Measurements from ENCODE around the gene PCCA. TPM values are rescaled to one million over a fixed set of nuclear protein-coding genes. Genes with fewer than 3 reads are reported as not detected.
"Not testable (repeated sequence)": the region's sequence is repeated elsewhere in the genome, so short reads cannot be mapped to it uniquely, and the experiment has no call there.

The PCCA gene
- total and polyA plus RNA-seq, 2 experiments from 2014 or later, result 41.9 to 46.6 TPM

DNA sequence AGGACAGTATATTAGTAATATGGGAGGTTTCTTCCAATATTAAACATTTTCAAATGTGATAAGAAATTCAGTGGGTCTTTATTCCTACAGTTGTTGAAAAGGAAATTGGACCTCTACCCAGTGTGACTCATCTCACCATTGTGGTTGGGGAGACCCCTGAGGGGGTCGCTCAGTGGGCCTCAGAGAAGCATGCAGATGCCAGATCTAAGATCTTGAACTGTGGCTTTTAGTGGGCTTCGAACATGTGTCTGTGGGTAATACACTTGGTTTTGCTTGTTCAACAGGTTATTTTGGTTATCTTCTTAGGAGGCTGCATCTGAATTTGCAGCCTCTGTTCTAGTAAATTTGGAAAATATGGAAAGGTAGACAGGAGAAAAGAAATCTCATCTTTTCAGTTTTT is 132.3 kb downstream of the PCCA start (continued):
- TF ChIP-seq, protein P1, sequence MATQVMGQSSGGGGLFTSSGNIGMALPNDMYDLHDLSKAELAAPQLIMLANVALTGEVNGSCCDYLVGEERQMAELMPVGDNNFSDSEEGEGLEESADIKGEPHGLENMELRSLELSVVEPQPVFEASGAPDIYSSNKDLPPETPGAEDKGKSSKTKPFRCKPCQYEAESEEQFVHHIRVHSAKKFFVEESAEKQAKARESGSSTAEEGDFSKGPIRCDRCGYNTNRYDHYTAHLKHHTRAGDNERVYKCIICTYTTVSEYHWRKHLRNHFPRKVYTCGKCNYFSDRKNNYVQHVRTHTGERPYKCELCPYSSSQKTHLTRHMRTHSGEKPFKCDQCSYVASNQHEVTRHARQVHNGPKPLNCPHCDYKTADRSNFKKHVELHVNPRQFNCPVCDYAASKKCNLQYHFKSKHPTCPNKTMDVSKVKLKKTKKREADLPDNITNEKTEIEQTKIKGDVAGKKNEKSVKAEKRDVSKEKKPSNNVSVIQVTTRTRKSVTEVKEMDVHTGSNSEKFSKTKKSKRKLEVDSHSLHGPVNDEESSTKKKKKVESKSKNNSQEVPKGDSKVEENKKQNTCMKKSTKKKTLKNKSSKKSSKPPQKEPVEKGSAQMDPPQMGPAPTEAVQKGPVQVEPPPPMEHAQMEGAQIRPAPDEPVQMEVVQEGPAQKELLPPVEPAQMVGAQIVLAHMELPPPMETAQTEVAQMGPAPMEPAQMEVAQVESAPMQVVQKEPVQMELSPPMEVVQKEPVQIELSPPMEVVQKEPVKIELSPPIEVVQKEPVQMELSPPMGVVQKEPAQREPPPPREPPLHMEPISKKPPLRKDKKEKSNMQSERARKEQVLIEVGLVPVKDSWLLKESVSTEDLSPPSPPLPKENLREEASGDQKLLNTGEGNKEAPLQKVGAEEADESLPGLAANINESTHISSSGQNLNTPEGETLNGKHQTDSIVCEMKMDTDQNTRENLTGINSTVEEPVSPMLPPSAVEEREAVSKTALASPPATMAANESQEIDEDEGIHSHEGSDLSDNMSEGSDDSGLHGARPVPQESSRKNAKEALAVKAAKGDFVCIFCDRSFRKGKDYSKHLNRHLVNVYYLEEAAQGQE (IDR thresholded peaks at IDR 0.05; ENCODE audit: unreplicated experiment), result no peak

DNA sequence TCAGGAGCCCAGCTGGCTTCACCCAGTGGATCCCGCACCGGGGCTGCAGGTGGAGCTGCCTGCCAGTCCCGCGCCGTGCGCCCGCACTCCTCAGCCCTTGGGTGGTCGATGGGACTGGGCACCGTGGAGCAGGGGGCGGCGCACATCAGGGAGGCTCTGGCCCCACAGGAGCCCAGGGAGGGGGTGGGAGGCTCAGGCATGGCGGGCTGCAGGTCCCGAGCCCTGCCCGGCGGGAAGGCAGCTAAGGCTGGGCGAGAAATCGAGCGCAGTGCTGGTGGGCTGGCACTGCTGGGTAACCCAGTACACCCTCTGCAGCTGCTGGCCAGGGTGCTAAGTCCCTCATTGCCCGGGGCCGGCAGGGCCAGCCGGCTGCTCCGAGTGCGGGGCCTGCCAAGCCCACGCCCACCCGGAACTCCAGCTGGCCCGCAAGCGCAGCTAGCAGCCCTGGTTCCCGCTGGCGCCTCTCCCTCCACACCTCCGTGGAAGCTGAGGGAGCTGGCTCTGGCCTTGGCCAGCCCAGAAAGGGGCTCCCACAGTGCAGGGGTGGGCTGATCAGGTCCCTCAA is 135.2 kb downstream of the PCCA start:
- not testable (repeated sequence) for H3K9me3 Mint-ChIP-seq; H3K27ac ChIP-seq (ENCODE audit: low read depth); H3K4me1 ChIP-seq (ENCODE audit: insufficient read depth); H3K4me2 ChIP-seq; H3F3A ChIP-seq (replicated peaks; ENCODE audit: low read depth); H4K20me1 ChIP-seq (replicated peaks; ENCODE audit: insufficient read depth); H3K27me3 Mint-ChIP-seq (ENCODE audit: insufficient read depth, low read depth, poor library complexity); H2AFZ ChIP-seq; H3K27ac Mint-ChIP-seq; H3K4me3 ChIP-seq; H3K9me2 ChIP-seq (ENCODE audit: insufficient read depth); ATAC-seq; DNase-seq (ENCODE audit: low spot score); H3K36me3 ChIP-seq (ENCODE audit: insufficient read depth); H3K27me3 ChIP-seq (ENCODE audit: insufficient read depth); H3K4me3 Mint-ChIP-seq
- H3K79me2 ChIP-seq (replicated peaks; ENCODE audit: insufficient read depth), result peaks cover 36% of the 10 kb centered on the region
- peaks cover 23% of the 10 kb centered on the region for H3K4me1 Mint-ChIP-seq
- peaks cover 11% of the 10 kb centered on the region for H3K36me3 Mint-ChIP-seq (ENCODE audit: low read depth)

DNA sequence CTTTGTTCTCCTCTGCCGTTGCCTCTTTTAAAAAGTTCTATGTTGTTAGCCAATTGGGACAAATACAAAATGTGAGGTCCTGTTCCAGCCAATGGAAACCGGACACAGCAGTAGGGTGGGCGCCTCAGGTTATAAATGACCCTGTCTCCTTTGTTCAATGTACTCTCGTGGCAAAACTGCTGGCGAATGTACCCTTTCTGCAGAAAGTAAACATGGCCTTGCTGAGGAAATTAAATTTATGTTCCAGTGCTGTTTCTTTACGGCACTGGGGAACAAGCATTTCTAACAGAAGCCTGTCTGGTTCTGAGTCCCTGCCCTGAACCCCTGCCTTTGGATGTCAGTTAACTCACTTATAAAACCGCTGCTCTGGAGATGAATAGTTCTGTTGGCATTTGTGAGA is 140.7 kb downstream of the PCCA start:
- DNase-seq (ENCODE audit: low spot score) (no peak), ATAC-seq (no peak)
- H3K4me1 ChIP-seq (ENCODE audit: insufficient read depth), result peaks cover 21% of the 10 kb centered on the region
- H3K36me3 ChIP-seq (ENCODE audit: insufficient read depth), result no peaks in the 10 kb centered on the region
- H3K27ac ChIP-seq (ENCODE audit: low read depth), result no peak overlapping the region
- H3K36me3 Mint-ChIP-seq (ENCODE audit: low read depth), result no peaks in the 10 kb centered on the region
- no peaks in the 10 kb centered on the region for H4K20me1 ChIP-seq (replicated peaks; ENCODE audit: insufficient read depth)
- H3K27ac Mint-ChIP-seq, result no peak overlapping the region
- H3F3A ChIP-seq (replicated peaks; ENCODE audit: low read depth), result no peaks in the 10 kb centered on the region
- 0 out of 2 replicates have a peak overlapping the region, but pooled peaks have one; percentile 19 for H3K4me2 ChIP-seq
- peaks cover 20% of the 10 kb centered on the region for H3K4me1 Mint-ChIP-seq
- H3K4me3 ChIP-seq, result no peak overlapping the region
- H3K27me3 Mint-ChIP-seq (ENCODE audit: insufficient read depth, low read depth, poor library complexity), result no peaks in the 10 kb centered on the region
- no peaks in the 10 kb centered on the region for H3K9me2 ChIP-seq (ENCODE audit: insufficient read depth)
- peaks cover 18% of the 10 kb centered on the region for H3K79me2 ChIP-seq (replicated peaks; ENCODE audit: insufficient read depth)
- H3K4me3 Mint-ChIP-seq, result no peak overlapping the region
- no peak overlapping the region for H2AFZ ChIP-seq
- H3K9me3 Mint-ChIP-seq, result no peaks in the 10 kb centered on the region
- no peaks in the 10 kb centered on the region for H3K27me3 ChIP-seq (ENCODE audit: insufficient read depth)
- no peak for TF ChIP-seq CREB1 (CRISPR knock-in tag; IDR thresholded peaks at IDR 0.05; ENCODE audit: low read depth)
- TF ChIP-seq ZNF114 (CRISPR knock-in tag; IDR thresholded peaks at IDR 0.05), result no peak
- TF ChIP-seq, protein P2, sequence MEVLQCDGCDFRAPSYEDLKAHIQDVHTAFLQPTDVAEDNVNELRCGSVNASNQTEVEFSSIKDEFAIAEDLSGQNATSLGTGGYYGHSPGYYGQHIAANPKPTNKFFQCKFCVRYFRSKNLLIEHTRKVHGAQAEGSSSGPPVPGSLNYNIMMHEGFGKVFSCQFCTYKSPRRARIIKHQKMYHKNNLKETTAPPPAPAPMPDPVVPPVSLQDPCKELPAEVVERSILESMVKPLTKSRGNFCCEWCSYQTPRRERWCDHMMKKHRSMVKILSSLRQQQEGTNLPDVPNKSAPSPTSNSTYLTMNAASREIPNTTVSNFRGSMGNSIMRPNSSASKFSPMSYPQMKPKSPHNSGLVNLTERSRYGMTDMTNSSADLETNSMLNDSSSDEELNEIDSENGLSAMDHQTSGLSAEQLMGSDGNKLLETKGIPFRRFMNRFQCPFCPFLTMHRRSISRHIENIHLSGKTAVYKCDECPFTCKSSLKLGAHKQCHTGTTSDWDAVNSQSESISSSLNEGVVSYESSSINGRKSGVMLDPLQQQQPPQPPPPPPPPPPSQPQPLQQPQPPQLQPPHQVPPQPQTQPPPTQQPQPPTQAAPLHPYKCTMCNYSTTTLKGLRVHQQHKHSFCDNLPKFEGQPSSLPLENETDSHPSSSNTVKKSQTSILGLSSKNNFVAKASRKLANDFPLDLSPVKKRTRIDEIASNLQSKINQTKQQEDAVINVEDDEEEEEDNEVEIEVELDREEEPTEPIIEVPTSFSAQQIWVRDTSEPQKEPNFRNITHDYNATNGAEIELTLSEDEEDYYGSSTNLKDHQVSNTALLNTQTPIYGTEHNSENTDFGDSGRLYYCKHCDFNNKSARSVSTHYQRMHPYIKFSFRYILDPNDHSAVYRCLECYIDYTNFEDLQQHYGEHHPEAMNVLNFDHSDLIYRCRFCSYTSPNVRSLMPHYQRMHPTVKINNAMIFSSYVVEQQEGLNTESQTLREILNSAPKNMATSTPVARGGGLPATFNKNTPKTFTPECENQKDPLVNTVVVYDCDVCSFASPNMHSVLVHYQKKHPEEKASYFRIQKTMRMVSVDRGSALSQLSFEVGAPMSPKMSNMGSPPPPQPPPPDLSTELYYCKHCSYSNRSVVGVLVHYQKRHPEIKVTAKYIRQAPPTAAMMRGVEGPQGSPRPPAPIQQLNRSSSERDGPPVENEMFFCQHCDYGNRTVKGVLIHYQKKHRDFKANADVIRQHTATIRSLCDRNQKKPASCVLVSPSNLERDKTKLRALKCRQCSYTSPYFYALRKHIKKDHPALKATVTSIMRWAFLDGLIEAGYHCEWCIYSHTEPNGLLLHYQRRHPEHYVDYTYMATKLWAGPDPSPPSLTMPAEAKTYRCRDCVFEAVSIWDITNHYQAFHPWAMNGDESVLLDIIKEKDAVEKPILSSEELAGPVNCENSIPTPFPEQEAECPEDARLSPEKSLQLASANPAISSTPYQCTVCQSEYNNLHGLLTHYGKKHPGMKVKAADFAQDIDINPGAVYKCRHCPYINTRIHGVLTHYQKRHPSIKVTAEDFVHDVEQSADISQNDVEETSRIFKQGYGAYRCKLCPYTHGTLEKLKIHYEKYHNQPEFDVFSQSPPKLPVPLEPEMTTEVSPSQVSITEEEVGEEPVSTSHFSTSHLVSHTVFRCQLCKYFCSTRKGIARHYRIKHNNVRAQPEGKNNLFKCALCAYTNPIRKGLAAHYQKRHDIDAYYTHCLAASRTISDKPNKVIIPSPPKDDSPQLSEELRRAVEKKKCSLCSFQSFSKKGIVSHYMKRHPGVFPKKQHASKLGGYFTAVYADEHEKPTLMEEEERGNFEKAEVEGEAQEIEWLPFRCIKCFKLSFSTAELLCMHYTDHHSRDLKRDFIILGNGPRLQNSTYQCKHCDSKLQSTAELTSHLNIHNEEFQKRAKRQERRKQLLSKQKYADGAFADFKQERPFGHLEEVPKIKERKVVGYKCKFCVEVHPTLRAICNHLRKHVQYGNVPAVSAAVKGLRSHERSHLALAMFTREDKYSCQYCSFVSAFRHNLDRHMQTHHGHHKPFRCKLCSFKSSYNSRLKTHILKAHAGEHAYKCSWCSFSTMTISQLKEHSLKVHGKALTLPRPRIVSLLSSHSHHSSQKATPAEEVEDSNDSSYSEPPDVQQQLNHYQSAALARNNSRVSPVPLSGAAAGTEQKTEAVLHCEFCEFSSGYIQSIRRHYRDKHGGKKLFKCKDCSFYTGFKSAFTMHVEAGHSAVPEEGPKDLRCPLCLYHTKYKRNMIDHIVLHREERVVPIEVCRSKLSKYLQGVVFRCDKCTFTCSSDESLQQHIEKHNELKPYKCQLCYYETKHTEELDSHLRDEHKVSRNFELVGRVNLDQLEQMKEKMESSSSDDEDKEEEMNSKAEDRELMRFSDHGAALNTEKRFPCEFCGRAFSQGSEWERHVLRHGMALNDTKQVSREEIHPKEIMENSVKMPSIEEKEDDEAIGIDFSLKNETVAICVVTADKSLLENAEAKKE (CRISPR knock-in tag; IDR thresholded peaks at IDR 0.05), result no peak
- TF ChIP-seq, protein P3, sequence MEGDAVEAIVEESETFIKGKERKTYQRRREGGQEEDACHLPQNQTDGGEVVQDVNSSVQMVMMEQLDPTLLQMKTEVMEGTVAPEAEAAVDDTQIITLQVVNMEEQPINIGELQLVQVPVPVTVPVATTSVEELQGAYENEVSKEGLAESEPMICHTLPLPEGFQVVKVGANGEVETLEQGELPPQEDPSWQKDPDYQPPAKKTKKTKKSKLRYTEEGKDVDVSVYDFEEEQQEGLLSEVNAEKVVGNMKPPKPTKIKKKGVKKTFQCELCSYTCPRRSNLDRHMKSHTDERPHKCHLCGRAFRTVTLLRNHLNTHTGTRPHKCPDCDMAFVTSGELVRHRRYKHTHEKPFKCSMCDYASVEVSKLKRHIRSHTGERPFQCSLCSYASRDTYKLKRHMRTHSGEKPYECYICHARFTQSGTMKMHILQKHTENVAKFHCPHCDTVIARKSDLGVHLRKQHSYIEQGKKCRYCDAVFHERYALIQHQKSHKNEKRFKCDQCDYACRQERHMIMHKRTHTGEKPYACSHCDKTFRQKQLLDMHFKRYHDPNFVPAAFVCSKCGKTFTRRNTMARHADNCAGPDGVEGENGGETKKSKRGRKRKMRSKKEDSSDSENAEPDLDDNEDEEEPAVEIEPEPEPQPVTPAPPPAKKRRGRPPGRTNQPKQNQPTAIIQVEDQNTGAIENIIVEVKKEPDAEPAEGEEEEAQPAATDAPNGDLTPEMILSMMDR (conservative IDR thresholded peaks at IDR 0.05; ENCODE audit: low read depth in 2 of 2), result no peak

Data from GM23338 (cell line).